CD4-positive, alpha-beta T cell treated with Interleukin-12 subunit alpha and Interleukin-12 subunit beta, for 1 hour (primary cell): ENCODE measurements around the gene DOCK11.
"Not testable (repeated sequence)": the region's sequence is repeated elsewhere in the genome, so short reads cannot be mapped to it uniquely, and the experiment has no call there.

Experiments used
- DNase-seq: peaks from one replicate; pipeline ENCODE4 v3.0.0-alpha.2; 2020

The DOCK11 gene

GRCh38 chrX:118715917-118716316, 220.3 kb downstream of the DOCK11 start:
- not testable (repeated sequence) for DNase-seq

- DNase-seq, result not testable (repeated sequence)
These were observed 221.2 kb downstream of the DOCK11 start for GRCh38 chrX:118716833-118717232.

- DNase-seq, result no peak
These were observed 222.2 kb downstream of the DOCK11 start for GRCh38 chrX:118717678-118718391.

- DNase-seq, result no peak
These were observed 223.1 kb downstream of the DOCK11 start for GRCh38 chrX:118718737-118719136.

- no peak for DNase-seq
These were observed 224.6 kb downstream of the DOCK11 start for GRCh38 chrX:118720058-118720707.

- DNase-seq, result no peak
These were observed 227.8 kb downstream of the DOCK11 start for GRCh38 chrX:118723376-118723775.

GRCh38 chrX:118724365-118724764, 228.8 kb downstream of the DOCK11 start:
- no peak for DNase-seq

- DNase-seq, result no peak
These were observed 229.2 kb downstream of the DOCK11 start for GRCh38 chrX:118724775-118725174.

GRCh38 chrX:118726396-118726795, 230.8 kb downstream of the DOCK11 start:
- DNase-seq, result no peak

- no peak for DNase-seq
These were observed 231.5 kb downstream of the DOCK11 start, which contains the start of gene IL13RA1 for GRCh38 chrX:118726887-118727685. Gene IL13RA1, plus strand, starts transcription at chrX:118727606. Its CDS starts 33 bp downstream, at chrX:118727639.

- no peak for DNase-seq
These were observed 232.2 kb downstream of the DOCK11 start for GRCh38 chrX:118727686-118728339.

- DNase-seq, result no peak
These were observed 233.5 kb downstream of the DOCK11 start for GRCh38 chrX:118729042-118729652.

GRCh38 chrX:118730500-118731247, 235.1 kb downstream of the DOCK11 start:
- DNase-seq, result no peak

GRCh38 chrX:118732551-118732950, 236.9 kb downstream of the DOCK11 start:
- DNase-seq, result not testable (repeated sequence)

- DNase-seq, result no peak
These were observed 239.3 kb downstream of the DOCK11 start for GRCh38 chrX:118734909-118735308.
